NOMO-1 (cell line): ENCODE data around the gene RMND5A.

Source experiments
- DNase-seq, 2 experiments: peaks; one replicate each; lab custom pipeline; 2025; ENCODE audit not compliant: unreplicated experiment in 2 of 2; lab: John Stamatoyannopoulos, UW

RMND5A gene

GRCh38 chr2:86789687-86790133, 69.6 kb downstream of the RMND5A start:
- no peak for DNase-seq

- no peak for DNase-seq
Measured at GRCh38 chr2:86790134-86790675, 70.1 kb downstream of the RMND5A start.

GRCh38 chr2:86790676-86791572, 70.8 kb downstream of the RMND5A start, which contains the start of gene CD8A:
TSS of gene CD8A (minus strand) at chr2:86790913. CDS start at chr2:86790825, 88 bp downstream.
- DNase-seq, result peak in 1 of 2 experiments; percentile 45

GRCh38 chr2:86791573-86791972, 71.5 kb downstream of the RMND5A start:
- DNase-seq, result no peak

- DNase-seq, result no peak
Measured at GRCh38 chr2:86793752-86794151, 73.7 kb downstream of the RMND5A start.

- DNase-seq, result no peak
Measured at GRCh38 chr2:86794861-86795260, 74.8 kb downstream of the RMND5A start.

- no peak for DNase-seq
Measured at GRCh38 chr2:86800856-86801567, 80.9 kb downstream of the RMND5A start.

GRCh38 chr2:86806059-86806857, 86.2 kb downstream of the RMND5A start:
- DNase-seq, result no peak

GRCh38 chr2:86807133-86807467, 87.0 kb downstream of the RMND5A start:
- DNase-seq, result no peak

- DNase-seq, result peak in 1 of 2 experiments; percentile 26
Measured at GRCh38 chr2:86807468-86808275, 87.6 kb downstream of the RMND5A start.

- DNase-seq, result peak; percentile 83 to 88
Measured at GRCh38 chr2:86808315-86809161, 88.4 kb downstream of the RMND5A start.

GRCh38 chr2:86809481-86810121, 89.5 kb downstream of the RMND5A start:
- no peak for DNase-seq

GRCh38 chr2:86815611-86816010, 95.5 kb downstream of the RMND5A start:
- DNase-seq, result no peak

GRCh38 chr2:86818114-86818801, 98.2 kb downstream of the RMND5A start:
- no peak for DNase-seq

GRCh38 chr2:86818957-86819356, 98.9 kb downstream of the RMND5A start:
- DNase-seq, result no peak

- no peak for DNase-seq
Measured at GRCh38 chr2:86821306-86821705, 101.2 kb downstream of the RMND5A start.

- DNase-seq, result no peak
Measured at GRCh38 chr2:86821842-86822241, 101.8 kb downstream of the RMND5A start.
